ENCODE data around the gene PLS1. TPM values are rescaled to one million over a fixed set of nuclear protein-coding genes. Genes with fewer than 3 reads are reported as not detected.
"Not testable (repeated sequence)": the region's sequence is repeated elsewhere in the genome, so short reads cannot be mapped to it uniquely, and the experiment has no call there.

The PLS1 gene
- total RNA-seq, 2 experiments from 2014 or later, result 4.0 to 7.2 TPM

GRCh38 chr3:142738396-142738795 is 142.2 kb downstream of the PLS1 start:
- Histone ChIP-seq H3K4me1 (ENCODE audit: insufficient read depth, low read length, poor library complexity, severe bottlenecking) (no peaks in the 10 kb centered on the region), H2AFZ (ENCODE audit: low read length) (no peak overlapping the region), H3K4me2 (ENCODE audit: low read length) (no peak overlapping the region), H3K36me3 (ENCODE audit: insufficient read depth, low read length) (no peaks in the 10 kb centered on the region), H3K27ac (ENCODE audit: low read depth, low read length, poor library complexity, severe bottlenecking) (no peak overlapping the region), H4K20me1 (ENCODE audit: insufficient read depth, low read length) (no peaks in the 10 kb centered on the region), H3K4me3 (ENCODE audit: low read depth, low read length, poor library complexity, severe bottlenecking) (no peak overlapping the region), H3K79me2 (ENCODE audit: insufficient read depth, low read depth, low read length) (no peaks in the 10 kb centered on the region), H3K9me2 (ENCODE audit: insufficient read depth, low read length) (no peaks in the 10 kb centered on the region), H3K9me3 (ENCODE audit: low read length) (no peaks in the 10 kb centered on the region)
- no TSS peak for BruUV-seq (replicated peaks)
- DNase-seq (ENCODE audit: low spot score), result no peak
- ChIA-PET CTCF (ENCODE audit: unreplicated experiment) (no interaction called here), POLR2A (no interaction called here)
- intact Hi-C loops (cut with micrococcal nuclease; ENCODE audit: unreplicated experiment), result no loop called here
- TF ChIP-seq EZH2phosphoT487 (IDR thresholded peaks at IDR 0.05; ENCODE audit: borderline replicate concordance, low read depth, low read length), result no peak

GRCh38 chr3:142746646-142747045 is 150.5 kb downstream of the PLS1 start:
- Histone ChIP-seq H3K9me2 (ENCODE audit: insufficient read depth, low read length) (no peaks in the 10 kb centered on the region), H3K36me3 (ENCODE audit: insufficient read depth, low read length) (no peaks in the 10 kb centered on the region), H3K4me3 (ENCODE audit: low read depth, low read length, poor library complexity, severe bottlenecking) (no peak overlapping the region), H3K9me3 (ENCODE audit: low read length) (no peaks in the 10 kb centered on the region), H3K4me2 (ENCODE audit: low read length) (no peak overlapping the region), H4K20me1 (ENCODE audit: insufficient read depth, low read length) (no peaks in the 10 kb centered on the region), H3K27ac (ENCODE audit: low read depth, low read length, poor library complexity, severe bottlenecking) (no peak overlapping the region), H3K79me2 (ENCODE audit: insufficient read depth, low read depth, low read length) (no peaks in the 10 kb centered on the region), H2AFZ (ENCODE audit: low read length) (no peak overlapping the region), H3K4me1 (ENCODE audit: insufficient read depth, low read length, poor library complexity, severe bottlenecking) (no peaks in the 10 kb centered on the region)
- intact Hi-C loops (cut with micrococcal nuclease; ENCODE audit: unreplicated experiment), result loop anchor here (2.0 kb wide), 1 partner anchor 74 kb away; no protein-coding TSS in a partner anchor
- no TSS peak for BruUV-seq (replicated peaks)
- CTCF ChIA-PET (ENCODE audit: unreplicated experiment), result no interaction called here
- no peak for TF ChIP-seq CTCF (conservative IDR thresholded peaks at IDR 0.05; ENCODE audit: low read length)
- TF ChIP-seq EZH2phosphoT487 (IDR thresholded peaks at IDR 0.05; ENCODE audit: borderline replicate concordance, low read depth, low read length), result no peak
- DNase-seq (ENCODE audit: low spot score), result no peak
- POLR2A ChIA-PET, result no interaction called here

GRCh38 chr3:142750531-142750930 is 154.3 kb downstream of the PLS1 start:
- CTCF ChIA-PET (ENCODE audit: unreplicated experiment), result not testable (repeated sequence)

GRCh38 chr3:142752605-142753004 is 156.4 kb downstream of the PLS1 start:
- BruUV-seq (replicated peaks); H3K27ac ChIP-seq (ENCODE audit: low read depth, low read length, poor library complexity, severe bottlenecking); CTCF ChIA-PET (ENCODE audit: unreplicated experiment); DNase-seq (ENCODE audit: low spot score); H3K4me2 ChIP-seq (ENCODE audit: low read length); H3K4me1 ChIP-seq (ENCODE audit: insufficient read depth, low read length, poor library complexity, severe bottlenecking); H3K9me3 ChIP-seq (ENCODE audit: low read length); H3K79me2 ChIP-seq (ENCODE audit: insufficient read depth, low read depth, low read length); H2AFZ ChIP-seq (ENCODE audit: low read length); H4K20me1 ChIP-seq (ENCODE audit: insufficient read depth, low read length); H3K9me2 ChIP-seq (ENCODE audit: insufficient read depth, low read length); H3K4me3 ChIP-seq (ENCODE audit: low read depth, low read length, poor library complexity, severe bottlenecking); intact Hi-C loops (cut with micrococcal nuclease; ENCODE audit: unreplicated experiment); H3K36me3 ChIP-seq (ENCODE audit: insufficient read depth, low read length); POLR2A ChIA-PET: not testable (repeated sequence)

More at GRCh38 chr3:142750531-142750930, 154.3 kb downstream of the PLS1 start:
- H3K27ac ChIP-seq (ENCODE audit: low read depth, low read length, poor library complexity, severe bottlenecking); DNase-seq (ENCODE audit: low spot score); H3K9me3 ChIP-seq (ENCODE audit: low read length); BruUV-seq (replicated peaks); H3K79me2 ChIP-seq (ENCODE audit: insufficient read depth, low read depth, low read length); intact Hi-C loops (cut with micrococcal nuclease; ENCODE audit: unreplicated experiment); H3K4me3 ChIP-seq (ENCODE audit: low read depth, low read length, poor library complexity, severe bottlenecking); H3K4me2 ChIP-seq (ENCODE audit: low read length); H2AFZ ChIP-seq (ENCODE audit: low read length); H3K9me2 ChIP-seq (ENCODE audit: insufficient read depth, low read length); POLR2A ChIA-PET; H3K4me1 ChIP-seq (ENCODE audit: insufficient read depth, low read length, poor library complexity, severe bottlenecking); H3K36me3 ChIP-seq (ENCODE audit: insufficient read depth, low read length); H4K20me1 ChIP-seq (ENCODE audit: insufficient read depth, low read length): not testable (repeated sequence)

Measured in OCI-LY7 (cell line).